ENCODE measurements around the gene CGRRF1. TPM values are rescaled to one million over a fixed set of nuclear protein-coding genes. Genes with fewer than 3 reads are reported as not detected.

Gene CGRRF1
- total RNA-seq, 1 donor from 2014 or later = 17.2 TPM

DNA sequence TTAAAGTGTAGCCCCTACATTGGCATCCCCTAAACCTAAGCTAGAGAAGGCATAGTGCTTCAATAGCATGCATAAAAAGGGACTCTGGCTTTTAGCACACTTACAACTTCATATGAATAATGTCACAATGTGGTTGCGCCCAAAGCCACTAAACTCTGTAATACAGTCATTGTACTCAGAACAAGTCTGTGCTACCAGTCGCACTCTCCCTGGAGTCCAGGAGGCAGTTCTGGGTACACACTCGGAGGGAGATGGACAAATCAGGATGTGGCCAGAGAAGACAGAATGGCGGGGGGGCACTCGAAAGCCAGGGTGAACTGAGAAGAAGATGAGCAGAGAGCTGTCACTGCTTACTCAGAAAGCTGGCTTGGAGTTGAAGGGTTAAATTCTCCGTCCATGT, 67.8 kb downstream of the CGRRF1 start:
- DNase-seq (ENCODE audit: low spot score) = no peak

DNA sequence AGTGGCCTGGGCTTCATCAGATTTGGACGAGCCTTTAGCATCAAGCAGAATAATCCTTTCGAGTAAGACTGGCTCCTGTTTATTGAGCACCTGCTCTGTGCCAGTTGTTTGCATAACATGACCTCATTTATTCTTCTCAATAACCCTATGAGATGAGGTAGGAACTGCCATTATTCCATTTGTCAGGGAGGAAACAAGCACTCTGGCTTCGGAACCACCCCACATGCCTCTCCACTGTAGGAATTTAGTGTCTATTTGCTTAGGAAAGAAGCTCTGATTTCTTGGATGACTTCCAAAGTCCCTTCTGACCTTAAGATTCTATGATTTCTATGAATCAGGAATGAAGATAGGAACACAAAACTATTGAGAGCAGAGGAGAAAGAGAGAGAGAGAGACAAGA, 68.3 kb downstream of the CGRRF1 start:
- no peak for DNase-seq (ENCODE audit: low spot score)

DNA sequence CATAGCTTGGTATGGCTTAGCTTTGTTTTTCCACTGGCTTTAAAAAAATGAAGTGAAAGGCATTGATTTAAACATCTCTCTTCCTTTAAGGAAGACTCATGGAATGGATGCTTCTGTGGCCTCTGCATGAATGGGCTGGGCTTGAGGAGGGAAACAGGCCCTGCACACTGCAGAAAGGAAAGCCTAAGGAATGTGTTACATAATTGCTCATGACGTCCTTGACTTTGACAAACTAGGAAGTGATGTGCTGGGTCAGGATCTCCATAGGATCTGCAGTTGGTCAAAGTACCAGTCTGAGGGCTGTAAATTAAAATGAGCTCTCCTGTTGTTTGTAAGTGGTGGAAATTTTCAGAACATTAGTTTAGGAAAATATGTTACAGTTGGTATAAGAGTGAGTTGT, 69.9 kb downstream of the CGRRF1 start:
- no peak for DNase-seq (ENCODE audit: low spot score)

DNA sequence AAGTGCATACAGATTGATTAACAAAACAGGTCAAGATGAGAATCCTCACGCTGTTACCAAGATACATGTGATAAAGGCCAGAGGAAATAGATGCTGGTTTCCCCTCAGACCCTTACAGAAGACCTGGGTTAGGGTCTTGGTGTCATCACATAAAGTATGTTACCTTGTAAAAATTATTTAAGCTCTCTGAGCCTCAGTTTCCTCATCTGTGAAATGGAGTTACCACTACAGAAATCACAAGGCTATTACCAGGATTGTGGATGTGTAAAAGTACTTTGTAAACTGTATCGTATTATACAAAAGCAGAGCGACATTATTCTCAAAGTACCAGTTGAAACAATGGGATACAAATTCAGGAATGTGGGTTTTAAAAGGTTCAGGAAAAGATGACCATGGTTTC, 71.2 kb downstream of the CGRRF1 start:
- DNase-seq (ENCODE audit: low spot score) = no peak

DNA sequence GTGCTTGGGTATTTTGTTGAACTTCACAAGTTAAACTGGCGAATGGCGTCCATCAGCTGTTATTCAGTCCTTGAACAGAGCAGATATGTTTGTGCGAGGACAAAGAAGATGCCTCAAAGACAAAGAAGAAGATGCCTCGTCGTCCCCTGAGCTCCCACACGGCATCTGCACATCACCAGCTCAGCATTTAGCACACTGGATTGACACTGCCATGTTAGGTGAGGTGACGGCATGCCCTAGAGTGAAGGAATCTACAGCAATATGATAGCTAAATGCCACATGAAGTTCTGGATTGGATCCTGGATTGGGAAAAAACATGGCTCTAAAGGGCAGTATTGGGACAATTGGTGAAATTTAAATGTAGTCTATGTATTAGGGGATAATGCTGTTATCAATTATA, 72.6 kb downstream of the CGRRF1 start:
- no peak for DNase-seq (ENCODE audit: low spot score)

DNA sequence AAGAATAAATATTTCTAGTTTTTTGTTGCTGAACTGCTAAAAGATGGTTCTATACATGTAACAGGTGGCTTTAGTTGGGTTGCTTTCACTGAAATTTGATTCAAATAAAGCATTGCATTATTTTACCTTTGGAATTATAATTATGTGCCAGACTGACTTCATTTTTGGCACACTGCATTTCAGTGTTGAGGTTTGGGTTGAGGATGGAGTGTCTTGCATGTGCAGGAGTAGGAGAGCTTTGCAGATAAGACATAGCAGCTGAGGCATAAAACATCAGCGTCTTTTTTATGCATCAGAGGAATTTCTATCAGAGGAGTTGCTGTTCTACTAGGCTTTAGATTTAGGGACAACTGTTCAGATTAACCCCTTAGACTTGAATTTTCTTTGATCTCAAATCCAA, 74.4 kb downstream of the CGRRF1 start:
- DNase-seq (ENCODE audit: low spot score) = no peak

DNA sequence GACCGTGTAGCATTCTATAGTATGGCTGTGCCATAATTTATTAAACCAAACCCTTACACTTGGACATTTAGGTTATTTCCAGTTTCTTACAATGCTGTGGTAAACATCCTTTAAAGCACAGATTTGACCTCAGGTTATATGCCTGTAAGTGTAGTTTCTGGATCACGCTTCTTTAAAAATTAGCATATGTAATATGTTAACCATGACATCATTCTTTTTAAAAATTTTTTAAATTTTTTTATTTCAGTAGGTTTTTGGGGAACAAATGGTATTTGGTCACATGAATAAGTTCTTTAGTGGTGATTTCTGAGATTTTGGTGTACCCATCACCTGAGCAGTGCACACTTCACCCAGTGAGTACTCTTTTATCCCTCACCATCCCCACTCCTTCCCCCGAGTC, 75.5 kb downstream of the CGRRF1 start:
- no peak for DNase-seq (ENCODE audit: low spot score)

Other genes with a start within 250 kb of the CGRRF1 start
- 2.4 TPM for gene CDKN3, start 112.9 kb upstream of the CGRRF1 start, total RNA-seq
- 92.9 TPM for gene CNIH1, start 68.5 kb upstream of the CGRRF1 start, total RNA-seq
- gene GMFB, start 20.9 kb upstream of the CGRRF1 start, total RNA-seq = 35.9 TPM
- 56.6 TPM for gene SAMD4A, start 57.2 kb downstream of the CGRRF1 start, total RNA-seq